ENCODE results near the gene FMO2. TPM values are rescaled to one million over a fixed set of nuclear protein-coding genes. Genes with fewer than 3 reads are reported as not detected.

Gene FMO2
- total RNA-seq, 3 donors from 2014 or later = 79.5 to 141 (median 132) TPM

GRCh38 chr1:171198081-171198480 lies 13.0 kb downstream of the FMO2 start:
- no peaks in the 10 kb centered on the region for H3K9me3 ChIP-seq
- no peak for DNase-seq (ENCODE audit: low spot score in 2 of 2)
- H3K36me3 ChIP-seq = no peaks in the 10 kb centered on the region
- H3K27ac ChIP-seq = peak overlapping the region in 1 of 2 donors; percentile 32
- no peaks in the 10 kb centered on the region for H3K27me3 ChIP-seq
- intact Hi-C loops (cut with DNase I; ENCODE audit: low total_unique reads) = no loop called here
- no peak overlapping the region for H3K4me3 ChIP-seq
- TF ChIP-seq POLR2A (IDR thresholded peaks at IDR 0.05) = no peak
- no peaks in the 10 kb centered on the region for H3K4me1 ChIP-seq

GRCh38 chr1:171204296-171204695 lies 19.2 kb downstream of the FMO2 start:
- H3K27ac ChIP-seq = no peak overlapping the region
- DNase-seq (ENCODE audit: low spot score in 2 of 2) = no peak
- intact Hi-C loops (cut with DNase I; ENCODE audit: low total_unique reads) = no loop called here
- no peak for TF ChIP-seq POLR2A (IDR thresholded peaks at IDR 0.05)
- no peak for TF ChIP-seq CTCF (IDR thresholded peaks at IDR 0.05)
- no peak for TF ChIP-seq POLR2AphosphoS5 (IDR thresholded peaks at IDR 0.05)
- H3K4me1 ChIP-seq = peaks cover 0 to 6% of the 10 kb centered on the region in 2 donors
- H3K36me3 ChIP-seq = no peaks in the 10 kb centered on the region
- H3K4me3 ChIP-seq = no peak overlapping the region
- no peaks in the 10 kb centered on the region for H3K9me3 ChIP-seq
- H3K27me3 ChIP-seq = no peaks in the 10 kb centered on the region

GRCh38 chr1:171206204-171206977 lies 21.3 kb downstream of the FMO2 start:
- Histone ChIP-seq H3K9me3 (no peaks in the 10 kb centered on the region), H3K4me1 (peaks cover 0 to 6% of the 10 kb centered on the region in 2 donors), H3K36me3 (no peaks in the 10 kb centered on the region), H3K27me3 (no peaks in the 10 kb centered on the region), H3K27ac (peak overlapping the region; percentile 11 to 65), H3K4me3 (no peak overlapping the region)
- DNase-seq (ENCODE audit: low spot score in 2 of 2) = no peak
- no peak for TF ChIP-seq POLR2A (IDR thresholded peaks at IDR 0.05)
- intact Hi-C loops (cut with DNase I; ENCODE audit: low total_unique reads) = no loop called here

- Histone ChIP-seq H3K4me3 (no peak overlapping the region), H3K36me3 (no peaks in the 10 kb centered on the region), H3K27ac (peak overlapping the region; percentile 11 to 65), H3K27me3 (no peaks in the 10 kb centered on the region), H3K4me1 (peaks cover 0 to 6% of the 10 kb centered on the region in 2 donors), H3K9me3 (no peaks in the 10 kb centered on the region)
- intact Hi-C loops (cut with DNase I; ENCODE audit: low total_unique reads) = no loop called here
- no peak for DNase-seq (ENCODE audit: low spot score in 2 of 2)
- no peak for TF ChIP-seq POLR2A (IDR thresholded peaks at IDR 0.05)
- peak in 2 of 3 donors; percentile 36 to 50 for TF ChIP-seq POLR2AphosphoS5 (IDR thresholded peaks at IDR 0.05)
Measured at GRCh38 chr1:171206978-171207355, 21.9 kb downstream of the FMO2 start.

- Histone ChIP-seq H3K4me1 (peaks cover 0 to 6% of the 10 kb centered on the region in 2 donors), H3K27me3 (no peaks in the 10 kb centered on the region)
- intact Hi-C loops (cut with DNase I; ENCODE audit: low total_unique reads) = no loop called here
Measured at GRCh38 chr1:171207377-171207776, 22.3 kb downstream of the FMO2 start.

GRCh38 chr1:171210355-171210754 lies 25.3 kb downstream of the FMO2 start:
- Histone ChIP-seq H3K9me3 (no peaks in the 10 kb centered on the region), H3K4me1 (peaks cover 0 to 6% of the 10 kb centered on the region in 2 donors), H3K27me3 (no peaks in the 10 kb centered on the region), H3K4me3 (no peak overlapping the region), H3K27ac (peak overlapping the region; percentile 46 to 54), H3K36me3 (no peaks in the 10 kb centered on the region)
- TF ChIP-seq CTCF (IDR thresholded peaks at IDR 0.05) (no peak), POLR2A (IDR thresholded peaks at IDR 0.05) (no peak), POLR2AphosphoS5 (IDR thresholded peaks at IDR 0.05) (peak in 1 of 3 donors; percentile 78)
- no peak for DNase-seq (ENCODE audit: low spot score in 2 of 2)
- intact Hi-C loops (cut with DNase I; ENCODE audit: low total_unique reads) = no loop called here

More at GRCh38 chr1:171207377-171207776, 22.3 kb downstream of the FMO2 start:
- H3K9me3 ChIP-seq = no peaks in the 10 kb centered on the region
- H3K4me3 ChIP-seq = no peak overlapping the region
- H3K36me3 ChIP-seq = no peaks in the 10 kb centered on the region
- peak overlapping the region in 1 of 2 donors; percentile 65 for H3K27ac ChIP-seq
- DNase-seq (ENCODE audit: low spot score in 2 of 2) = no peak
- TF ChIP-seq POLR2AphosphoS5 (IDR thresholded peaks at IDR 0.05) (no peak), CTCF (IDR thresholded peaks at IDR 0.05) (no peak), POLR2A (IDR thresholded peaks at IDR 0.05) (no peak)
